ENCODE results near the gene CRTAC1. TPM values are rescaled to one million over a fixed set of nuclear protein-coding genes. Genes with fewer than 3 reads are reported as not detected.
A peak's percentile ranks its signal among the peaks of the same experiment; 100 is the strongest.

Gene CRTAC1
- total RNA-seq, 1 donor from 2014 or later: 0.37 TPM

GRCh38 chr10:97943294-97943693 is 87.1 kb downstream of the CRTAC1 start:
- Mint-ChIP-seq H3K4me1 (ENCODE audit: low read depth) (no peaks in the 10 kb centered on the region), H3K9me3 (ENCODE audit: low read depth) (peaks cover 9% of the 10 kb centered on the region), H3K27me3 (ENCODE audit: low read depth) (peaks cover 39% of the 10 kb centered on the region), H3K36me3 (ENCODE audit: low read depth) (no peaks in the 10 kb centered on the region), H3K27ac (ENCODE audit: unreplicated experiment) (no peak overlapping the region), H3K4me3 (ENCODE audit: unreplicated experiment) (no peak overlapping the region)
- TF ChIP-seq CTCF (IDR thresholded peaks at IDR 0.05): peak; percentile 44
- DNase-seq (ENCODE audit: low spot score): no peak

- no peaks in the 10 kb centered on the region for H3K4me1 Mint-ChIP-seq (ENCODE audit: low read depth)
- no peaks in the 10 kb centered on the region for H3K36me3 Mint-ChIP-seq (ENCODE audit: low read depth)
- no peak overlapping the region for H3K4me3 Mint-ChIP-seq (ENCODE audit: unreplicated experiment)
- no peak for DNase-seq (ENCODE audit: low spot score)
- no peak overlapping the region for H3K27ac Mint-ChIP-seq (ENCODE audit: unreplicated experiment)
- peaks cover 46% of the 10 kb centered on the region for H3K27me3 Mint-ChIP-seq (ENCODE audit: low read depth)
- TF ChIP-seq CTCF (IDR thresholded peaks at IDR 0.05): no peak
- H3K9me3 Mint-ChIP-seq (ENCODE audit: low read depth): peaks cover 9% of the 10 kb centered on the region
Measured at GRCh38 chr10:97940534-97940933, 89.9 kb downstream of the CRTAC1 start.

- Mint-ChIP-seq H3K27me3 (ENCODE audit: low read depth) (peaks cover 50% of the 10 kb centered on the region), H3K27ac (ENCODE audit: unreplicated experiment) (no peak overlapping the region), H3K9me3 (ENCODE audit: low read depth) (peaks cover 6% of the 10 kb centered on the region), H3K4me1 (ENCODE audit: low read depth) (no peaks in the 10 kb centered on the region), H3K4me3 (ENCODE audit: unreplicated experiment) (no peak overlapping the region), H3K36me3 (ENCODE audit: low read depth) (no peaks in the 10 kb centered on the region)
- no peak for TF ChIP-seq CTCF (IDR thresholded peaks at IDR 0.05)
- no peak for DNase-seq (ENCODE audit: low spot score)
Measured at GRCh38 chr10:97939446-97939990, 90.9 kb downstream of the CRTAC1 start.

GRCh38 chr10:97937928-97938327 is 92.5 kb downstream of the CRTAC1 start:
- Mint-ChIP-seq H3K27me3 (ENCODE audit: low read depth) (peaks cover 54% of the 10 kb centered on the region), H3K9me3 (ENCODE audit: low read depth) (peaks cover under 1% of the 10 kb centered on the region), H3K4me1 (ENCODE audit: low read depth) (no peaks in the 10 kb centered on the region)

GRCh38 chr10:97937054-97937453 is 93.4 kb downstream of the CRTAC1 start:
- no peak for TF ChIP-seq CTCF (IDR thresholded peaks at IDR 0.05)
- DNase-seq (ENCODE audit: low spot score): no peak
- H3K36me3 Mint-ChIP-seq (ENCODE audit: low read depth): no peaks in the 10 kb centered on the region
- peaks cover 58% of the 10 kb centered on the region for H3K27me3 Mint-ChIP-seq (ENCODE audit: low read depth)
- H3K9me3 Mint-ChIP-seq (ENCODE audit: low read depth): no peaks in the 10 kb centered on the region
- H3K27ac Mint-ChIP-seq (ENCODE audit: unreplicated experiment): no peak overlapping the region
- H3K4me3 Mint-ChIP-seq (ENCODE audit: unreplicated experiment): no peak overlapping the region
- no peaks in the 10 kb centered on the region for H3K4me1 Mint-ChIP-seq (ENCODE audit: low read depth)

More at GRCh38 chr10:97937928-97938327, 92.5 kb downstream of the CRTAC1 start:
- H3K4me3 Mint-ChIP-seq (ENCODE audit: unreplicated experiment): no peak overlapping the region
- H3K27ac Mint-ChIP-seq (ENCODE audit: unreplicated experiment): no peak overlapping the region
- no peak for DNase-seq (ENCODE audit: low spot score)
- TF ChIP-seq CTCF (IDR thresholded peaks at IDR 0.05): no peak
- H3K36me3 Mint-ChIP-seq (ENCODE audit: low read depth): no peaks in the 10 kb centered on the region
